Measurements from ENCODE around the gene EPHA3.

The EPHA3 gene

GRCh38 chr3:89362496-89362895 lies 255.1 kb downstream of the EPHA3 start:
- no peak for TF ChIP-seq ZFP3 (CRISPR knock-in tag; IDR thresholded peaks at IDR 0.05)
- no peak for ATAC-seq

GRCh38 chr3:89363171-89363570 lies 255.8 kb downstream of the EPHA3 start:
- no peak for TF ChIP-seq ISL1 (CRISPR knock-in tag; IDR thresholded peaks at IDR 0.05)
- no peak for TF ChIP-seq ARNTL (CRISPR knock-in tag; IDR thresholded peaks at IDR 0.05; ENCODE audit: borderline replicate concordance, low read depth)
- TF ChIP-seq TCF4 (CRISPR knock-in tag; IDR thresholded peaks at IDR 0.05; ENCODE audit: borderline replicate concordance) = no peak
- no peak for TF ChIP-seq OSR1 (CRISPR knock-in tag; IDR thresholded peaks at IDR 0.05)
- no peak for TF ChIP-seq CSDC2 (CRISPR knock-in tag; IDR thresholded peaks at IDR 0.05)
- no peak for TF ChIP-seq PATZ1 (CRISPR knock-in tag; IDR thresholded peaks at IDR 0.05; ENCODE audit: borderline replicate concordance)
- TF ChIP-seq POU6F1 (CRISPR knock-in tag; IDR thresholded peaks at IDR 0.05; ENCODE audit: borderline replicate concordance, low read depth) = no peak
- no peak for TF ChIP-seq ZNF565 (CRISPR knock-in tag; conservative IDR thresholded peaks at IDR 0.05; ENCODE audit: low read depth)
- TF ChIP-seq TSHZ2 (CRISPR knock-in tag; IDR thresholded peaks at IDR 0.05) = no peak
- TF ChIP-seq ZFP30 (CRISPR knock-in tag; IDR thresholded peaks at IDR 0.05) = no peak
- TF ChIP-seq PPARA (CRISPR knock-in tag; IDR thresholded peaks at IDR 0.05; ENCODE audit: borderline replicate concordance) = no peak
- TF ChIP-seq BACH2 (CRISPR knock-in tag; IDR thresholded peaks at IDR 0.05; ENCODE audit: borderline replicate concordance) = no peak
- no peak for TF ChIP-seq RARB (CRISPR knock-in tag; IDR thresholded peaks at IDR 0.05)
- TF ChIP-seq ZFP3 (CRISPR knock-in tag; IDR thresholded peaks at IDR 0.05) = no peak
- TF ChIP-seq CREB5 (CRISPR knock-in tag; IDR thresholded peaks at IDR 0.05; ENCODE audit: low read depth) = no peak
- no peak for TF ChIP-seq GLIS3 (CRISPR knock-in tag; IDR thresholded peaks at IDR 0.05)
- no peak for ATAC-seq

GRCh38 chr3:89364314-89364713 lies 256.9 kb downstream of the EPHA3 start:
- TF ChIP-seq CSDC2 (CRISPR knock-in tag; IDR thresholded peaks at IDR 0.05) (no peak), RARB (CRISPR knock-in tag; IDR thresholded peaks at IDR 0.05) (no peak), ZNF8 (CRISPR knock-in tag; IDR thresholded peaks at IDR 0.05) (no peak), ISL1 (CRISPR knock-in tag; IDR thresholded peaks at IDR 0.05) (no peak), ZNF70 (CRISPR knock-in tag; IDR thresholded peaks at IDR 0.05) (no peak), POU6F1 (CRISPR knock-in tag; IDR thresholded peaks at IDR 0.05; ENCODE audit: borderline replicate concordance, low read depth) (no peak), SNAI2 (CRISPR knock-in tag; IDR thresholded peaks at IDR 0.05) (no peak), PATZ1 (CRISPR knock-in tag; IDR thresholded peaks at IDR 0.05; ENCODE audit: borderline replicate concordance) (no peak), ESRRG (CRISPR knock-in tag; IDR thresholded peaks at IDR 0.05) (no peak), BACH2 (CRISPR knock-in tag; IDR thresholded peaks at IDR 0.05; ENCODE audit: borderline replicate concordance) (no peak), CSRNP3 (CRISPR knock-in tag; IDR thresholded peaks at IDR 0.05) (no peak), PPARA (CRISPR knock-in tag; IDR thresholded peaks at IDR 0.05; ENCODE audit: borderline replicate concordance) (no peak), CREB5 (CRISPR knock-in tag; IDR thresholded peaks at IDR 0.05; ENCODE audit: low read depth) (no peak), GLIS3 (CRISPR knock-in tag; IDR thresholded peaks at IDR 0.05) (no peak), ZC3H10 (CRISPR knock-in tag; IDR thresholded peaks at IDR 0.05) (no peak), ARNTL (CRISPR knock-in tag; IDR thresholded peaks at IDR 0.05; ENCODE audit: borderline replicate concordance, low read depth) (no peak)
- no peak for ATAC-seq
